GM23248 (cell line): ENCODE data around the gene STYXL2.

Experiments used
- EZH2 ChIP-seq: fragments of 200-600 bp; sonication (generic); IDR thresholded peaks from 2 replicates; pipeline ENCODE4 v1.6.1; 2018; ENCODE audit warnings: antibody characterized with exemption, mild to moderate bottlenecking; ENCODE audit not compliant: insufficient read depth, poor library complexity, severe bottlenecking
- EZH2phosphoT487 ChIP-seq: fragments of 200-600 bp; sonication (generic); IDR thresholded peaks from 2 replicates; pipeline ENCODE4 v1.6.1; 2018; ENCODE audit warnings: antibody characterized with exemption, moderate library complexity, mild to moderate bottlenecking, low read depth; ENCODE audit not compliant: insufficient read depth

DNA sequence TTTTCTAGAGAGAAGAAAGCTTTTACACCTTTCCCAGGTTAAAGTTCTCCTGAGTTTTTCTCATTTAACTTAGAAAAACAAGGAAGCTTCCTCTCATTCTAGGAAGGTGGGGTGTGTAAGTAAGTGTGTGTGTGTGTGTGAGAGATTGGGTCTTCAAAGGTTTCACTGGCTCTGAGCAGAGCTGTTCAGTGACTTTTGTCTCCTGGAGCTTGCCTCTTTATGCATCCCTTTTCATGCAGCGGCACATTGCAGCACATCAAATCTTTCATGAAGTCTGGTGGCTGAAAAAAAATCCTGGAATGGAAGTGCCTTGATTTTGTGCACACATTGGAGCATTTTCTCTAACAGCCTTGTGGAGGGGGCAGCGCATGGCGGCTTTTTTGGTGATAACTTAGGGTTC, 7.1 kb upstream of the STYXL2 start:
- TF ChIP-seq EZH2 (no peak), EZH2phosphoT487 (no peak)
